NCI-H1436 (cell line): ENCODE data around the gene IL16.
"Not testable (repeated sequence)": the region's sequence is repeated elsewhere in the genome, so short reads cannot be mapped to it uniquely, and the experiment has no call there.

Source experiments
- DNase-seq: peaks from one replicate; lab custom pipeline; 2025; lab: John Stamatoyannopoulos, UW

Gene IL16

DNA sequence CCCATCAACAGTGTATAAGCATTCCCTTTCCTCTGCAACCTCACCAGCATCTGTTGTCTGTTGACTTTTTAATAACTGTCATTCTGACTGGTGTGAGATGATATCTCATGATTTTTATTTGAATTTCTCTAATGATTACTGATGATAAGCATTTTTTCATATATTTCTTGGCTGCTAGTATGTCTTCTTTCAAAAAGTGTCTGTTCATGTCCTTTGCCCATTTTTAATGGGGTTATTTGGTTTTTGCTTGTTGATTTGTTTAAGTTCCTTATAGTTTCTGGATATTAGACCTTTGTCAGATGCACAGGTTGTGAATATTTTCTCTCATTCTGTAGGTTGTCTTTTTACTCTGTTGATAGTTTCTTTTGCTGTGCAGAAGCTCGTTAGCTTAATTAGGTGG lies 11.3 kb downstream of the IL16 start:
- DNase-seq = not testable (repeated sequence)

DNA sequence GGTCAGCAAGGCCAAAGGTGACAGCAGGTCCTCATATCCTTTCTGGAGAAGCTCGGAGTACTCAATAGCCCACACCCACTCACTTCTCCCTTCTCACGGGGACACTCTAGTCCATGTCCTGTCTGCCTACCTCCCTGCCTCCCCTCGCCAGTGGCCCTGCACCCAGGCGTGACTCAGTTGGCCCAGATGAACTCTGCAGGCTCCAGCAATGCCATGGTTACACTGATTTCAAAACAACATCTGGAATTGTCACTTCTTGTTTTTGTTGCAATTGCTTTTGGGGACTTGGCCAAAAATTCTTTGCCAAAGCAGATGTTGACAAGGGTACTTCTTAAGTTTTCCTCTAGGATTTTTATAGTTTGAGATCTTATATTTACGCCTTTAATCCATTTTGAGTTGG lies 13.0 kb downstream of the IL16 start:
- DNase-seq = no peak

DNA sequence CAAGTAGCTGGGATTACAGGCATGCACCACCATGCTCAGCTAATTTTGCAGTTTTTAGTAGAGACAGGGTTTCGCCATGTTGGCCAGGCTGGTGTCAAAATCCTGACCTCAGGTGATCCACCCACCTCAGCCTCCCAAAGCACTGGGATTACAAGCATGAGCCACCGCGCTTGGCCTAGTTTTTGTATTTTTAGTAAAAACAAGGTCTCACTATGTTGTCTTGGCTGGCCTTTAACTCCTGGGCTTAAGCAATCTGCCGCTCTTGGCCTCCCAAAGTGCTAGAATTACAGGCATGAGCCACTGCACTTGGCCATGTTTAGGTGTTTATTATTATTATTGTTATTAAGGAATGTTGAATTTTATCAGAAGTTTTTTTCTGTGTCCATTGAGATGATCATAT lies 14.7 kb downstream of the IL16 start:
- DNase-seq = no peak

DNA sequence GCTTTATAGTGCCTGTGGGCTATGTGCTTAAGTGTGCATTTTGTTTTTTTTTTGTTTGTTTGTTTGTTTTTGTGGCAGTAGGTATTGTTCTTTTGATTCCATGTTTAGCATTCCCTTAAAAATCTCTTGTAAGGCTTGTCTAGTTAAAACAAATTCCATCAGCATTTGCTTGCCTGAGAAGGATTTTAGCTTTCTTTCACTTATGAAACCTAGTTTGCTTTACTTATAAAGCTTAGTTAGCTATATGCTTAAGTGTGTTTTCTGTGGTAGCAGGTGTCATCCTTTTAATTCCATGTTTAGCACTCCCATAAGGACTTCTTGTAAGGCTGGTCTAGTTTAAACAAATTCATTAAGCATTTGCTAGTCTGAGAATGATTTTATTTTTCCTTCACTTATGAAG lies 17.3 kb downstream of the IL16 start:
- DNase-seq = no peak

DNA sequence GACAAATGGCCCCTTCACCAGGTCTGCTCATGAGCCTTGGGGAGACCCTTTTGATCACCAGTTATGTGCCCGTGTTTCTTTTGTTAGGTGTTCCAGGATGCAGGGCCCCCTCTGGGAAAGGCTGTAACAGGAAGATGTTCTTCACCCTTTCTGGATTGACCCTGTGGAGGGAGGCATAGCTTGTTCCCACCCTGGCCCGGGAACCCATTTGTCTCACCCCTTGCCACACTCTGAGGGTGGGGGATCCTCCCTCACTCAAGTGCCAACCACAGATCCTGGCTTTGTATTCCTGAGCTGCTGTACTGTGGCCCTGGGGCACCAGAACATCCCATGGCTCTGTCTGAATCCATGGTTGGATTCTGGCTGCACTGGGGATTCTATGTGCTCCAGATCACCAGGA lies 18.9 kb downstream of the IL16 start:
- DNase-seq = no peak

DNA sequence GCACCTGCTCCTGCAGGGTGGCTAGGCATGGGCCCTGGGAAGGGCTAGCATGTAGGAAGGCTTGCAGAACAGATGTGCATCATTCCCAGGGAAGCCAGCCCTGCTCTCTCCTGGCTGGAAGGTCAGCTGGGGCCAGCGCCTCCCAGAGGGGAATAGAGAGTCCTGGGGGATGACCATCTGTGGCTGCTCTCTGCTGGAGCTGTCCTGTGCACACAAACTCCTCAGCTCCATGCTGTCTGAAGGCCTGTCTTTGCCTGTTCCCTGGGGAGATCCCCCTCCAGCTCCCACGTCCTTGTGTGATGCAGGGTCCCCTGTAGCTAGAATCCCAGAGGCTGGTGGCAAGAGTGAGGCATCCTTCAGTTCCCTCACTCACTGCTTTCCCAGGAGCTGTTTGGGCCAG lies 19.3 kb downstream of the IL16 start:
- DNase-seq = no peak

DNA sequence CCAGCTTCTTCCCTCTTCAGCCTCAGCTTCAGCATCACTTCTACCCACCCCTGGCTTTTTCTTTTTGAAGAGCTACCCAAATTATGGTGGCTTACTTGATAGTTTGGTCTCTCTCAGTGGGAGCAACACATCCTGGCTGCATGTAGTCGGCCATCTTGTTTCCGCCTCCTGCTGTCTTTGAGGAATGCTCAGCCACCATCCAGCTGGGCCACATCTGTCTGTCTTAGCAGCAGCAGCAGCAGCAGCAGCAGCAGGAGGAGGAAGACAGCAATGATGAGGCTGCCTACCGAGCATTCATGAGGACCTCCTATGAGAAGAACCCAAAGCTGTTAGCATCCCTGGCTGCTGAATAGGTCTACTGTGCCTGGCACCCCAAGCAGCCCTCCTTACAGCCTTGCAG lies 19.7 kb downstream of the IL16 start:
- no peak for DNase-seq

DNA sequence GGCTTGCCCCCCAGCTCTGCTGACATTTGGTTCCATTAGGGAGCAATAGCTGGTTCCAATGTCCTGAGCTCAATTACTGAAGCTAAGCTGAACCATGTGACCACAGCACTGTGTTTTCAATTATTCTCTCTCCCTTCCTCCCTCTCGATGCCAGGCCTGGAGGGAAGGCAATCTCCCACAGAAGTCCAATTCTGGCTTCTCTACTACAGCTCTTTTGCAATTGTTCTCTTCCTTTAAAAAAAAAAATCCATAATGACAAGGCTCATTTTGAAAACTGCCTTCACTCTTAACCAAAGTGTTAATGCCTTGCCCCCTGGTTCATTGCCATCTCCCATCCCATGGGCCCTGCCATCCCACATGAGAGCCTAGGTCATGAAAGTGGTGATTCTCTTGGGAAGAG lies 24.8 kb downstream of the IL16 start:
- no peak for DNase-seq

DNA sequence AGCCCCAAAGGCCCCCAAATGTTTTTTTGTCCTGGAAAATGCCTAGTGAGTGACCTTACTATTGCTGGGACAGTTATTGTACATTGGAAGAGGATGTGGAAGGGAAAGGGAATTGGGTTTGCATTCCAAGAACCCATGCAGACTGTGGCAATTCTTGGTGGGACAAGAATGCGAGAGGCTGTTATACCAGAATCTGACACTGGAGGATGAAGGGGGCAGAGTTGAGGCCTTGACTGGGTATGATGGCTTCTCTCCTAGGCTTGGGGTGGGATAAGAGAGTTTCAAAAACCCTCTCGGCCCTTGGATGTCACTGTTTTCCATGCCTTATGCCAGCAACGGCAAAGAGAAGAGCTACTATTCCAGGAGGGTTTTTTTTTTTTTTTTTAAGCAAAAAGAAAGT lies 25.3 kb downstream of the IL16 start:
- DNase-seq = no peak

DNA sequence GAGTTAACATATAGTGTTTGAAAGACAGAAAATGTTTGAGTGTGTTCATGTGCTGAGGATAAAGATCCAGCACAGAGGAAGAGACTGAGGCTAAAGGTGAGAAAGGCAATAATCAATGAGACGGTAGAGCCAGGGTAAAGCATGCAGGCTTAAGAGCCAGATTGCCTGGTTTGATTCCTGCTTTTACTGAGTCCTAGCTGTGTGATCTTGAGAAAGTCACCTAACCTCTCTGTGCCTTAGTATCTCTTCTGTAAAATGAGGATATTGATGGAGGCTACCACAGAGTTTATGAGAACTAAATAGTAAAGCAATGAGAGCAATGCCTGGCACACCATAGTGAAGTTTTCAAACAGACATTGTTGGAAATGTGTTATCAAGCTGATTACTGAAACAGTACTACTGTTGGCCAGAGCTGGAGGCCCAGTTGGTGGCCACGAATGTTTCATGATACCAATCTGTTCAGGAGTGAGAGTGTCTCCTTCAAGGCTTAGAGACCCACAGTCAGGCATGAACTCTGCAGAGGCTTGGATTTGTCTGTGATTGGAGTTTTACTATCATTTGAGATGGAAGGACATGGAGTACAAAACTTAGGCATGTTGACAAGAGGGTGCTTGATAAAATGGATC lies 26.8 kb downstream of the IL16 start:
- DNase-seq = no peak

DNA sequence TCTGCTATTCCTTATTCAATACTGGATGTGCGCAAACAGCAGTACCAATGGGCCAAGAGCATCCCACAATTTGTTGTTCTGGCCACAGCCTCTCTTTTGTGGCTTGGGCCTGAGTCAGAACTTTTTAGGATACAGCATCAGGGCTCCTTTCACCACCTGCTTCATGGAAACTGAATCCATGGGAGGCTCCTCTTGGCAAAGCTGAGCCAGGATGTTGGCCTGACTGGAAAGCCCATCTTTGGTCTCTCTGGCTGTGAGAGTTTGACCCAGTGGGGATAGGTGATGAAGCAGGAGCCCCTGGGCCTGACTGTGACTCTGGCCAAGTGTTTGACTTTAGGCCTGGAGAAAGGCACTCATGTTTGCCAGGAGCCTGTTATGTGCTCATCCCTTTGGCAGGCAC lies 27.6 kb downstream of the IL16 start:
- DNase-seq = no peak

DNA sequence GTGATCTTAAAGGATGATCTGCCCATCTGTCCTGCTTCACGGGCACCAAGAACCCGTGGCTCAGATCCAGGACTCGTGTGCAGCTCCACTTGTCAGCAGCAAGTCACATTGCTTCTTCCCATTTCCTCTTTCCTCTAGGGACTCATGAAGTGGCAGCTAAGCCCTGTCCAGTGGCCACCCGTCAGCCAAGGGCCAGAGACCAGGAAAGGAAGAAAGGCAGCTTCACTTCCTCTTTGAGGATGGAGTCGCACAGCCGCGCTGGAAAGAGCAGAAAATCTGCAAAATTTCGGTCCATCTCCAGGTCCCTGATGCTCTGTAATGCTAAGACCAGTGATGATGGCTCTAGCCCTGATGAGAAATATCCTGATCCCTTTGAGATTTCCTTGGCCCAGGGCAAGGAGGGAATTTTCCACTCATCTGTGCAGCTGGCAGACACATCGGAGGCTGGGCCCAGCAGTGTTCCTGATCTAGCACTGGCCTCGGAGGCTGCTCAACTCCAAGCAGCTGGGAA lies 28.5 kb downstream of the IL16 start:
- DNase-seq = no peak

DNA sequence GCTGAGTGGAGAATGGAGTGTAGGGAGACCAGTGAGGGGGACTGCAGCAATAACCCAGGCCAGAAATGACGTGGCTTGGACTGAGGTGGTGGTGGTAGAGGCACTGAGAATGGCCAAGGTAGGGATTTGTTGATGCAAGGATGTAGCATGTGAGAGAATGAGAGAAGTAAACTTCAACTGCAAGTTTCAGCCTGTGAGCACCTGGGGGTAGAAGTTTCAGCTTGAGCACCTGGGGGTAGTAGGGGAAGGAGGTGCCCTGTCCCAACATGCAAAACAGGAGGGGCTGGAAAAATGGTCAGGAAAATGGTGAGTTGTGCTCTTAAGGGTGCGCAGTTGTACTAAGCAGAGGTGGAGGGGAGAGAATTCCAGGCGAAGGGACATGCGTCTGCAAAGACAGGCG lies 31.0 kb downstream of the IL16 start:
- no peak for DNase-seq

DNA sequence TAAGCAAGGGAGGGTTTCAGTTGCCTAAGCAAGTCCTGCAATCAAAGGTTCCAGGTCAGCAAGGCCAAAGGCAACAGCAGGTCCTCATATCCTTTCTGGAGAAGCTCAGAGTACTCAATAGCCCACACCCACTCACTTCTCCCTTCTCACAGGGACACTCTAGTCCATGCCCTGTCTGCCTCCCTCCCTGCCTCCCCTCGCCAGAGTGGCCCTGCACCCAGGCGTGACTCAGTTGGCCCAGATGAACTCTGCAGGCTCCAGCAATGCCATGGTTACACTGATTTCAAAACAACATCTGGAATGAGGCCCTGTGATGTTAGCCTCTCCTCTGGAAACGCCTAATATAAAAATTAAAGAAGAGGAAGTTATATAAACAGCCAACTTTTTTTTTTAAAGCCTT lies 32.9 kb downstream of the IL16 start:
- no peak for DNase-seq

DNA sequence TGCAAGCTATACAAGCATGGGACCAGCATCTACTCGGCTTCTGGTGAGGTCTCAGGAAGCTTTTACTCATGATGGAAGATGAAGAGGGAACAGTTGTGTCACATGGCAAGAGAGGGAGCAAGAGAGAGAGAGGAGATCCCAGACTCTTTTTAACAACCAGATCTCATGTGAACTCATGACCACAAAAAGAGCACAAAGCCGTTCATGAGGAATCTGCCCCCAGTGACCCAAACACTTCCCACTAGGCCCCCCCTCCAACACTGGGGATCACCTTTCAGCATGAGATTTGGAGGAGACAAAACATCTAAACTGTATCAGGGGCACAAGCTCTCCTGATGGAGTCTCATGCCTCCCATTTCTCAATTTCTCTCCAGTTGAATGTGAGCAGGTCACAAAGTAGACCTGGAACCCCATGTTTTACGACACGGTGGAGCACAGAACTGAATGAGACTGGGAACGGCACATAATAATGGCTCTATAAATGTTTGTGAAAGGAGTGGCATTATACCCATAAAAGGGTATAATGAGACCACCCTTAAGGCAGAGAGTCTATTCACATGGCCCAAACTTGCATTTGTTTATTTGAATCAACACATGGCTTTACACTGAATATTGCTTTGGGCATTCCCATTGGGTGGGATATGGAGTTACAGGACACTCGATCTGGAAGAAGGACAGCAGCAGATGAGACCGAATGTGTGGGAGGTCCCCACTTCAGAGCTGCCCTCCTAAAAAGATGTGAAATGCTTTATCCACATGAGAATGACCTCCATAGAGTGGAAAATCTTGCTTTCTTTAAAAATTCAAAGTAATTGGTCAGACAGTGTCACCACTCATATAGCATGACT lies 38.8 kb downstream of the IL16 start:
- DNase-seq = no peak

DNA sequence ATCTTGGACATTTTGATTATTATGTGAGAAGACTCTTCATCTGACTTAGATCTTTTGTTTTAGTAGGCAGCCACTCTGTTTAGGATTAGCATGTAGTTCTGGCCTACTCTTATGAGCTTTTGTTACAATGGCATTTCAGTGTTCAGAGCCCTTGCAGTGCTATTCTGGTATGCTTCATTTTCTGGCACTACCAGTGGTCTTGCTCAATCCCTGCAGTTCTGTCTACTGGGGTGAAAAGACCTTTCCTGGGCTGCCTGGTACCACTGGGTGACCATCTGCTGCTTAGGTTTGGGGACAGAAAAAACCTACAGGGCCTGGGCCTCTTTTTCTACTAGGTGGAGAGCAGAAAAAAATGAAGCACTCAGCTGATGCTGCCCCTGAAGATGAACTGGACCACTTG lies 42.5 kb downstream of the IL16 start:
- no peak for DNase-seq

DNA sequence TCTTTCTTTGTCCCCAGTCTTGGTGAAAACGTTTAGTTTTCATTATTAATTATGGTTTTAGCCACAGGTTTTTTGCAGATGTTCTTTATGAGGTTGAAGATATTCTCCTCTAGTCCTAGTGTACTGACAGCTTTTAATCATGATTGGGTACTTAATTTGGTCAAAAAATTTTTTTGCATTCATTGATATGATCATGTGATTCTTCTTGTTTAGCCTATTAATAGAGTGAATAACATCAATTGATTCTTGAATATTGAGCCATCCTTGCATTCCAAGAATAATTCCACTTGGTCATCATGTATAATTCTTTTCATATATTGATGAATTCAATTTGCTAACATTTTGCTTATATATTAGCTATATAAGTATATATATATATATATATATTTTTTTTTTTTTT lies 46.1 kb downstream of the IL16 start:
- DNase-seq = no peak

DNA sequence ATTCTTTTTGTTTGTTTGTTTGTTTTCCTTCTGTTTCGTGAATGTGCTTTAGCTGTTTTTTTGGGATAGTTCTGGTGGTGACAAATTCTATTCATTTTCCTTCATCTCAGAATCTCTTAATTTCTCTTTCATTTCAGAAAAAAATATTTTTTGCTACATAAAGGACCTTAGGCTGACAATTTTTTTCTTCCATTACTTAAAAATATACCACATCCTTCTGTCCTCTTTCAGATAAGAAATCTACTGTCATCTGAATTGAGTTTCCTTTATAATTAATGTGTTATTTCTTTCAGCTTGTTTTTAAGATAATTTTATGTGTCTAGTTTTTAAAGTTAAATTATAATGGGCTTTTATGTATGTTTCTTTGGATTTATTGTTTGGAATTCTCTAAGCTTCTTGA lies 47.6 kb downstream of the IL16 start:
- DNase-seq = no peak

DNA sequence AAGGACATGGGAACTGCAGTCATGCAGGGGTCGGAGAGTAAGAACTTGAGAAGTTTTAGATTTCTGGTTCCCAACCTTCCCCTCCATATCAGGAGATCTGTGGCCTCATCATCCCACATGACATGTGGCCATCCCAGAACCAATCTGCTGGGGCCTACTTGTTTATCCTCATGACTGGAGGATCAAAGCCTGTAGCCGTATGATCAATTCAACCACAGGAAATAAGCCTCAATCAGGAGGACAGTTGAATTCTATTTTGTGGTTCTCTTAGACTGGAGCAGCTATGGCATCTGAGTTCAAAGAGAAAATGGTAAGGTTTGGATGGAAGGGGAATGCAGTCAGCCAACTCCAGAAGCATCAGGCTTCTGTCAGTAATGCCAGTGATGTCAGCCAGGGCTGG lies 57.2 kb downstream of the IL16 start:
- no peak for DNase-seq

DNA sequence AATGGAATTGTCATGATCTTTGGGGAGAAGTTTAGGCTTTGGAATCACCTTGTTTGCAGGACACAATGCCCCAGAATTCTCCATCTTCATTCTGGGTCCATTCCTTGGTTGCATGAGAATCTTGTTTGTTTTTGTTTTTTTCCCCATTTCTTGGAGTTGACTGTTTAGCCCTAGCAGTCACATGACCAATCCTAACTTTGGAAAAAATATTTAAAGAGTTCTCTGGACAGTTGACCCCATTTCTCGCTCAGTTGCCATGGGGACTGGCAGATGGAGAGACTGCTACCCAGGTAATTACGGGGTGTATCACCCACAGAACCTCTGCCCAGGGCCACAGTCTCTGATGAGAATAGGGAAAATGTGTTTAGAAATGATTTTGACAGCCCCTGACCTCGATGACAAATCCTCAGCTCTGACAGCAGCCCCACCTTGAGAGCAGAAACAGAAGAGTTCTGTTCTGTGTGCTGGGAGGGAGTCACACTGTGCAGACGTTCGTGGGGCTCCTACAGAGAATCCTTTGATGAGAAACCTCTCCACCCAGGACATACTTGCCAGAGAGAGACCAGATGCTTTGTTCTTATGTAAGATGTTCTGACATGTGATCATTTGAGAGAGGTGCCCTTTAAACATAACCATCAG lies 57.7 kb downstream of the IL16 start:
- DNase-seq = no peak

DNA sequence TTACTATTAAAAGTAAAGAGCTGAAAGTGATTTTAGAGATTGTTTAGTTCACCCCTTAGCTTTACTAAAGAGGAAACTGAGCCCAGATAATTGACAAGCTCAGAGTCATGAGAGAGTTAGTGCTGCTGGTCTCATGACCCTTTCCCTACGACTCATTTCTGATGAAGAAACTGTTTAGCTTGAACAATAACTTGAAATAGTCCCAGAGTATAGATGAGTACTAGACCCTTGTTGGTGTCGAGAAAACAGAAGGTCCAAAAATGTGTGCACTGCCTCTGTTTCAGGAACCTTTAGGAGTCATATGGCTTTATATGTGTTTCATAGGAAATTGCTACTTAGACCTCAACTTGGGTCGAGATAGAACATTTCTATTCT lies 58.2 kb downstream of the IL16 start:
- no peak for DNase-seq

DNA sequence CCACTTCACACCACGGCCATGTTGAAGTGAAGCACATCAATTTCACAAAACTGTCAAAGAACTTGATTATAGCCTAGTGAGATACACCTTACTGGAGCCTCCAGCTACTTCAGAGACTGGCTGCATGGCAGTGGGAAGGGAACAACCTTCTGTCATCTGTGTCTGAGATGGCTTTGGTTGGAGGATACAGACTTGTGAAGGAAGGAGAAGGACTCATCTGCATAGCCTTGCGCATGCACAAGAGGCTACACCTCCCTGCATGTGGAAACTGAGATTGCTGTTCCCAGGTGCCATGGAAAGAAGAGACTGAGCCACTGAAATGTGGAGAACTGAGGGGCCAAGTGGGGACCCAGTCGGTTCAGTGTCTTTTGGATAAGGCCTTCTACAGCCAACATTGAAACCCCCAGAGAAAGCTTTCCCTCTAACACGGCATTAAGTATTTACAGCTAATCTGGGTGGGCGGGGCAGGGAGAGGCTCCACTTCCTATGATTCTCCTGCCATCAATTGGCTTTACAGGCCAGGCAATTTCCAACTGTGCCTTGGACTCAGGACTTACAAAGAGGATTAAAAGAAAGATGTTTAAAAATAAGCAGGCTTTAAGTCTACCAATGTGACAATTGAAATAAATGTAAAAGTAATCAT lies 58.8 kb downstream of the IL16 start:
- no peak for DNase-seq

DNA sequence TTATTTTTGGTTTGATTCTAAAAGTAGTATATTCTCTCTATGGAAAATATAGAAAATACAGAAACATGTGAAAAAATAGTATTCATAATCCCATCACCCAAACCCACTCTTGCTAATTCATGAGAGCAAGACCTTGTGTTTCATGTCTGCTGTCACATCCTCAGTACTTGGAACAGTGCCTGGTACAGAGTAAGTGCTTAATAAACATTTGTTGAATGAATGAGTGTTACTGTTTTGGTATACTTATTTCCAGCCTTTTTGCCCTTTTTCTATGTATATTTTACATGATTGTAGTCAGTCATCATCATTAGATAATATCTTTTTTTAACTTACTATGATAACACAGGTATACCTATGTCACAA lies 59.3 kb downstream of the IL16 start:
- DNase-seq = no peak
